ENCODE data around the gene SLC44A3. TPM values are rescaled to one million over a fixed set of nuclear protein-coding genes. Genes with fewer than 3 reads are reported as not detected.

SLC44A3 gene
- total and polyA plus RNA-seq, 2 of the 13 experiments (the other 11 are each of a cell fraction or from before 2014, with no cell fraction given), result 6.8 to 14.1 TPM

DNA sequence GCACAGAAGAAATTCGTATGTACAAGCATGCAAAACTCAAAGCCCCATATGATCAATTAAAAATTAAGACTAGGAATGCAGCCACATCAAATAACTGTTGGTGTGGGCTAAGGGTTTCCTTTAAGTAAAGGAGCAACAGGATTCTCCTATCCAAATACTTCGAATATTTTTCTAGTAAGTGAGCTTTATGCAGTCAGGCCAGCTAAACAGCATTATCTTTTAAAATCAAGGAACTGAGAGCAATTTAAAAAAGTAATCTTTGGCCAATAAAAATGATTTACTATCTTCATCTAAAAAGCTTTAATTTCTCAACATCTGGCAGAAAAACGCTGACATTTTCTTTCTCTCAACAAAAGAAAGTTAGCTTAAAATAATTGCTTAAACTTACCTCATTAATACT lies 87.0 kb downstream of the SLC44A3 start (continued):
- TF ChIP-seq, protein P1, sequence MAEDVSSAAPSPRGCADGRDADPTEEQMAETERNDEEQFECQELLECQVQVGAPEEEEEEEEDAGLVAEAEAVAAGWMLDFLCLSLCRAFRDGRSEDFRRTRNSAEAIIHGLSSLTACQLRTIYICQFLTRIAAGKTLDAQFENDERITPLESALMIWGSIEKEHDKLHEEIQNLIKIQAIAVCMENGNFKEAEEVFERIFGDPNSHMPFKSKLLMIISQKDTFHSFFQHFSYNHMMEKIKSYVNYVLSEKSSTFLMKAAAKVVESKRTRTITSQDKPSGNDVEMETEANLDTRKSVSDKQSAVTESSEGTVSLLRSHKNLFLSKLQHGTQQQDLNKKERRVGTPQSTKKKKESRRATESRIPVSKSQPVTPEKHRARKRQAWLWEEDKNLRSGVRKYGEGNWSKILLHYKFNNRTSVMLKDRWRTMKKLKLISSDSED (CRISPR knock-in tag; IDR thresholded peaks at IDR 0.05), result no peak
- no peak for TF ChIP-seq ZNF343 (CRISPR knock-in tag; IDR thresholded peaks at IDR 0.05)
- TF ChIP-seq, protein P2, sequence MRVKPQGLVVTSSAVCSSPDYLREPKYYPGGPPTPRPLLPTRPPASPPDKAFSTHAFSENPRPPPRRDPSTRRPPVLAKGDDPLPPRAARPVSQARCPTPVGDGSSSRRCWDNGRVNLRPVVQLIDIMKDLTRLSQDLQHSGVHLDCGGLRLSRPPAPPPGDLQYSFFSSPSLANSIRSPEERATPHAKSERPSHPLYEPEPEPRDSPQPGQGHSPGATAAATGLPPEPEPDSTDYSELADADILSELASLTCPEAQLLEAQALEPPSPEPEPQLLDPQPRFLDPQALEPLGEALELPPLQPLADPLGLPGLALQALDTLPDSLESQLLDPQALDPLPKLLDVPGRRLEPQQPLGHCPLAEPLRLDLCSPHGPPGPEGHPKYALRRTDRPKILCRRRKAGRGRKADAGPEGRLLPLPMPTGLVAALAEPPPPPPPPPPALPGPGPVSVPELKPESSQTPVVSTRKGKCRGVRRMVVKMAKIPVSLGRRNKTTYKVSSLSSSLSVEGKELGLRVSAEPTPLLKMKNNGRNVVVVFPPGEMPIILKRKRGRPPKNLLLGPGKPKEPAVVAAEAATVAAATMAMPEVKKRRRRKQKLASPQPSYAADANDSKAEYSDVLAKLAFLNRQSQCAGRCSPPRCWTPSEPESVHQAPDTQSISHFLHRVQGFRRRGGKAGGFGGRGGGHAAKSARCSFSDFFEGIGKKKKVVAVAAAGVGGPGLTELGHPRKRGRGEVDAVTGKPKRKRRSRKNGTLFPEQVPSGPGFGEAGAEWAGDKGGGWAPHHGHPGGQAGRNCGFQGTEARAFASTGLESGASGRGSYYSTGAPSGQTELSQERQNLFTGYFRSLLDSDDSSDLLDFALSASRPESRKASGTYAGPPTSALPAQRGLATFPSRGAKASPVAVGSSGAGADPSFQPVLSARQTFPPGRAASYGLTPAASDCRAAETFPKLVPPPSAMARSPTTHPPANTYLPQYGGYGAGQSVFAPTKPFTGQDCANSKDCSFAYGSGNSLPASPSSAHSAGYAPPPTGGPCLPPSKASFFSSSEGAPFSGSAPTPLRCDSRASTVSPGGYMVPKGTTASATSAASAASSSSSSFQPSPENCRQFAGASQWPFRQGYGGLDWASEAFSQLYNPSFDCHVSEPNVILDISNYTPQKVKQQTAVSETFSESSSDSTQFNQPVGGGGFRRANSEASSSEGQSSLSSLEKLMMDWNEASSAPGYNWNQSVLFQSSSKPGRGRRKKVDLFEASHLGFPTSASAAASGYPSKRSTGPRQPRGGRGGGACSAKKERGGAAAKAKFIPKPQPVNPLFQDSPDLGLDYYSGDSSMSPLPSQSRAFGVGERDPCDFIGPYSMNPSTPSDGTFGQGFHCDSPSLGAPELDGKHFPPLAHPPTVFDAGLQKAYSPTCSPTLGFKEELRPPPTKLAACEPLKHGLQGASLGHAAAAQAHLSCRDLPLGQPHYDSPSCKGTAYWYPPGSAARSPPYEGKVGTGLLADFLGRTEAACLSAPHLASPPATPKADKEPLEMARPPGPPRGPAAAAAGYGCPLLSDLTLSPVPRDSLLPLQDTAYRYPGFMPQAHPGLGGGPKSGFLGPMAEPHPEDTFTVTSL (CRISPR knock-in tag; IDR thresholded peaks at IDR 0.05; ENCODE audit: borderline replicate concordance), result no peak
- TF ChIP-seq SYNCRIP (IDR thresholded peaks at IDR 0.05; ENCODE audit: insufficient read depth, low read depth, low read length), result no peak
- no peak for TF ChIP-seq ZNF264 (CRISPR knock-in tag; IDR thresholded peaks at IDR 0.05)
- TF ChIP-seq HMGXB3 (CRISPR knock-in tag; IDR thresholded peaks at IDR 0.05; ENCODE audit: borderline replicate concordance), result no peak
- no peak for TF ChIP-seq ZSCAN30 (CRISPR knock-in tag; IDR thresholded peaks at IDR 0.05)
- TF ChIP-seq ZNF660 (CRISPR knock-in tag; IDR thresholded peaks at IDR 0.05; ENCODE audit: borderline replicate concordance, low read depth), result no peak

Measured in HepG2 (cell line).